ENCODE data around the gene CHRND. TPM values are rescaled to one million over a fixed set of nuclear protein-coding genes. Genes with fewer than 3 reads are reported as not detected.

The CHRND gene
- total and polyA plus RNA-seq, 2 of the 13 experiments (the other 11 are each of a cell fraction or from before 2014, with no cell fraction given) = 0.18 TPM; not detected in 1

- TF ChIP-seq ZNF333 (CRISPR knock-in tag; IDR thresholded peaks at IDR 0.05; ENCODE audit: borderline replicate concordance) = no peak
- no peak for TF ChIP-seq ZNF10 (CRISPR knock-in tag; IDR thresholded peaks at IDR 0.05; ENCODE audit: borderline replicate concordance, low read depth)
- TF ChIP-seq GRHL1 (CRISPR knock-in tag; conservative IDR thresholded peaks at IDR 0.05) = no peak
- peak; percentile 42; the same call in 1 of the 2 replicates for TF ChIP-seq MEF2D (CRISPR knock-in tag; IDR thresholded peaks at IDR 0.05)
- TF ChIP-seq ZNF773 (CRISPR knock-in tag; IDR thresholded peaks at IDR 0.05; ENCODE audit: borderline replicate concordance) = no peak
- TF ChIP-seq YEATS4 (CRISPR knock-in tag; IDR thresholded peaks at IDR 0.05; ENCODE audit: borderline replicate concordance) = peak; percentile 28; the same call in 1 of the 2 replicates
- TF ChIP-seq POGZ (CRISPR knock-in tag; IDR thresholded peaks at IDR 0.05) = peak; percentile 53; the same call in 1 of the 2 replicates
- TF ChIP-seq SKI (IDR thresholded peaks at IDR 0.05; ENCODE audit: partially characterized antibody) = peak; percentile 66
- TF ChIP-seq ELF3 (CRISPR knock-in tag; IDR thresholded peaks at IDR 0.05) = peak; percentile 26; the same call in 1 of the 2 replicates
- TF ChIP-seq, protein P1, sequence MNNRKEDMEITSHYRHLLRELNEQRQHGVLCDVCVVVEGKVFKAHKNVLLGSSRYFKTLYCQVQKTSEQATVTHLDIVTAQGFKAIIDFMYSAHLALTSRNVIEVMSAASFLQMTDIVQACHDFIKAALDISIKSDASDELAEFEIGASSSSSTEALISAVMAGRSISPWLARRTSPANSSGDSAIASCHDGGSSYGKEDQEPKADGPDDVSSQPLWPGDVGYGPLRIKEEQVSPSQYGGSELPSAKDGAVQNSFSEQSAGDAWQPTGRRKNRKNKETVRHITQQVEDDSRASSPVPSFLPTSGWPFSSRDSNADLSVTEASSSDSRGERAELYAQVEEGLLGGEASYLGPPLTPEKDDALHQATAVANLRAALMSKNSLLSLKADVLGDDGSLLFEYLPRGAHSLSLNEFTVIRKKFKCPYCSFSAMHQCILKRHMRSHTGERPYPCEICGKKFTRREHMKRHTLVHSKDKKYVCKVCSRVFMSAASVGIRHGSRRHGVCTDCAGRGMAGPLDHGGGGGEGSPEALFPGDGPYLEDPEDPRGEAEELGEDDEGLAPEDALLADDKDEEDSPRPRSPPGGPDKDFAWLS (CRISPR knock-in tag; IDR thresholded peaks at IDR 0.05; ENCODE audit: borderline replicate concordance) = no peak
- peak; percentile 58; the same call in 1 of the 2 replicates for TF ChIP-seq ZNF761 (CRISPR knock-in tag; conservative IDR thresholded peaks at IDR 0.05)
- no peak for TF ChIP-seq CSRNP2 (CRISPR knock-in tag; conservative IDR thresholded peaks at IDR 0.05; ENCODE audit: low read depth)
- TF ChIP-seq CHD4 (IDR thresholded peaks at IDR 0.05; ENCODE audit: borderline replicate concordance, low read length) = no peak
- no peak for TF ChIP-seq RCOR2 (CRISPR knock-in tag; IDR thresholded peaks at IDR 0.05)
- no peak for TF ChIP-seq ZNF234 (CRISPR knock-in tag; conservative IDR thresholded peaks at IDR 0.05)
- no peak for TF ChIP-seq HNRNPLL (IDR thresholded peaks at IDR 0.05; ENCODE audit: low read depth, low read length, poor library complexity, severe bottlenecking)
- TF ChIP-seq KDM2A (CRISPR knock-in tag; IDR thresholded peaks at IDR 0.05; ENCODE audit: borderline replicate concordance, low read depth) = no peak
- TF ChIP-seq ZNF724P (CRISPR knock-in tag; IDR thresholded peaks at IDR 0.05; ENCODE audit: borderline replicate concordance) = no peak
- no peak for TF ChIP-seq KAT8 (CRISPR knock-in tag; IDR thresholded peaks at IDR 0.05)
- no peak for TF ChIP-seq TBX2 (CRISPR knock-in tag; IDR thresholded peaks at IDR 0.05; ENCODE audit: borderline replicate concordance)
- TF ChIP-seq, protein P2, sequence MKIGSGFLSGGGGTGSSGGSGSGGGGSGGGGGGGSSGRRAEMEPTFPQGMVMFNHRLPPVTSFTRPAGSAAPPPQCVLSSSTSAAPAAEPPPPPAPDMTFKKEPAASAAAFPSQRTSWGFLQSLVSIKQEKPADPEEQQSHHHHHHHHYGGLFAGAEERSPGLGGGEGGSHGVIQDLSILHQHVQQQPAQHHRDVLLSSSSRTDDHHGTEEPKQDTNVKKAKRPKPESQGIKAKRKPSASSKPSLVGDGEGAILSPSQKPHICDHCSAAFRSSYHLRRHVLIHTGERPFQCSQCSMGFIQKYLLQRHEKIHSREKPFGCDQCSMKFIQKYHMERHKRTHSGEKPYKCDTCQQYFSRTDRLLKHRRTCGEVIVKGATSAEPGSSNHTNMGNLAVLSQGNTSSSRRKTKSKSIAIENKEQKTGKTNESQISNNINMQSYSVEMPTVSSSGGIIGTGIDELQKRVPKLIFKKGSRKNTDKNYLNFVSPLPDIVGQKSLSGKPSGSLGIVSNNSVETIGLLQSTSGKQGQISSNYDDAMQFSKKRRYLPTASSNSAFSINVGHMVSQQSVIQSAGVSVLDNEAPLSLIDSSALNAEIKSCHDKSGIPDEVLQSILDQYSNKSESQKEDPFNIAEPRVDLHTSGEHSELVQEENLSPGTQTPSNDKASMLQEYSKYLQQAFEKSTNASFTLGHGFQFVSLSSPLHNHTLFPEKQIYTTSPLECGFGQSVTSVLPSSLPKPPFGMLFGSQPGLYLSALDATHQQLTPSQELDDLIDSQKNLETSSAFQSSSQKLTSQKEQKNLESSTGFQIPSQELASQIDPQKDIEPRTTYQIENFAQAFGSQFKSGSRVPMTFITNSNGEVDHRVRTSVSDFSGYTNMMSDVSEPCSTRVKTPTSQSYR (CRISPR knock-in tag; IDR thresholded peaks at IDR 0.05; ENCODE audit: borderline replicate concordance) = no peak
- no peak for TF ChIP-seq ZBTB1 (CRISPR knock-in tag; IDR thresholded peaks at IDR 0.05; ENCODE audit: borderline replicate concordance)
These were observed 48.9 kb downstream of the CHRND start (continued) for GRCh38 chr2:232574674-232575403.
